Ascending aorta (tissue), 2 donors: ENCODE measurements around the gene PSMD4. TPM values are rescaled to one million over a fixed set of nuclear protein-coding genes. Genes with fewer than 3 reads are reported as not detected.

Source experiments
- DNase-seq, 2 donors: peaks; one replicate each; pipeline ENCODE4 v3.0.0-alpha.2; 2019; ENCODE audit warnings: low spot score in 2 of 2
- H3K27ac ChIP-seq, 2 donors: fragments of 200-600 bp; sonication (generic); one replicate each; pipeline ENCODE4 v1.5.1; 2016 to 2017; ENCODE audit warnings: mild to moderate bottlenecking in 1 of 2
- H3K27me3 ChIP-seq: fragments of 200-600 bp; sonication (generic); one replicate; pipeline ENCODE4 v1.5.1; 2017
- H3K36me3 ChIP-seq, 2 donors: fragments of 200-600 bp; sonication (generic); one replicate each; pipeline ENCODE4 v1.5.1; 2016
- H3K4me1 ChIP-seq, 2 donors: fragments of 200-600 bp; sonication (generic); one replicate each; pipeline ENCODE4 v1.5.1; 2016 to 2017; ENCODE audit warnings: mild to moderate bottlenecking in 1 of 2
- H3K4me3 ChIP-seq, 2 donors: fragments of 200-600 bp; sonication (generic); one replicate each; pipeline ENCODE4 v1.5.1; 2016 to 2017; ENCODE audit warnings: mild to moderate bottlenecking in 1 of 2
- H3K9me3 ChIP-seq, 2 donors: fragments of 200-600 bp; sonication (generic); one replicate each; pipeline ENCODE4 v1.5.1; 2016
- intact Hi-C: fragments of 100-400 bp; cut with DNase I; formaldehyde crosslinking; loops from one replicate; pipeline ENCODE4 v1.15.1; 2023
- total RNA-seq: library from RNA; depleted of rRNA; stranded (reverse); fragments of >200 nt; gene quantifications from one replicate; pipeline ENCODE4 v1.1.0, GENCODE V29; 2016
- TF ChIP-seq, protein P1 (sequence below), 3 experiments: fragments of 200-600 bp in 2 of 3; fragments of 450-650 bp in 1 of 3; sonication (generic) in 2 of 3; IDR thresholded peaks; one replicate each; pipeline ENCODE4 v1.5.1; 2016 to 2019; ENCODE audit warnings: antibody characterized with exemption in 3 of 3, mild to moderate bottlenecking in 1 of 3, moderate library complexity in 1 of 3

PSMD4 gene
- total RNA-seq, 1 donor from 2014 or later: 83.5 TPM

DNA sequence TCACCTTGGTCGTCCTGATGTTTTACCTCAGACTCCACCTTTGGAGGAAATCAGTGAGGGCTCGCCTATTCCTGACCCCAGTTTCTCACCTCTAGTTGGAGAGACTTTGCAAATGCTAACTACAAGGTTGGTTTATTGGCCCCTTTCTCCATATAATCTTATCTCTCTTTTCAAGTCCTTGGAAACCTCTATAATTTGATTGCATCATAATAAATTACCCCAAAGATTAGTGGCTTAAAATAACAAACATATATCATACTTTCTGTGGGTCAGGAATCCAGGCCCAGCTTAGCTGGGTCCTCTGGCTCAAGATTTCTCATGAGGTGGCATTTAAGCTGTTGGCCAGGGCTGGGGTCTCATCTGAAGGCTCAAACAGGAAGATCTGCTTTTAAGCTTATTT, 12.1 kb upstream of the PSMD4 start:
- no peaks in the 10 kb centered on the region for H3K9me3 ChIP-seq
- H3K36me3 ChIP-seq: peaks cover 89 to 92% of the 10 kb centered on the region in 2 donors
- no peak overlapping the region for H3K4me3 ChIP-seq
- intact Hi-C loops: no loop called here
- no peak for DNase-seq
- TF ChIP-seq, protein P1, sequence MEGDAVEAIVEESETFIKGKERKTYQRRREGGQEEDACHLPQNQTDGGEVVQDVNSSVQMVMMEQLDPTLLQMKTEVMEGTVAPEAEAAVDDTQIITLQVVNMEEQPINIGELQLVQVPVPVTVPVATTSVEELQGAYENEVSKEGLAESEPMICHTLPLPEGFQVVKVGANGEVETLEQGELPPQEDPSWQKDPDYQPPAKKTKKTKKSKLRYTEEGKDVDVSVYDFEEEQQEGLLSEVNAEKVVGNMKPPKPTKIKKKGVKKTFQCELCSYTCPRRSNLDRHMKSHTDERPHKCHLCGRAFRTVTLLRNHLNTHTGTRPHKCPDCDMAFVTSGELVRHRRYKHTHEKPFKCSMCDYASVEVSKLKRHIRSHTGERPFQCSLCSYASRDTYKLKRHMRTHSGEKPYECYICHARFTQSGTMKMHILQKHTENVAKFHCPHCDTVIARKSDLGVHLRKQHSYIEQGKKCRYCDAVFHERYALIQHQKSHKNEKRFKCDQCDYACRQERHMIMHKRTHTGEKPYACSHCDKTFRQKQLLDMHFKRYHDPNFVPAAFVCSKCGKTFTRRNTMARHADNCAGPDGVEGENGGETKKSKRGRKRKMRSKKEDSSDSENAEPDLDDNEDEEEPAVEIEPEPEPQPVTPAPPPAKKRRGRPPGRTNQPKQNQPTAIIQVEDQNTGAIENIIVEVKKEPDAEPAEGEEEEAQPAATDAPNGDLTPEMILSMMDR (IDR thresholded peaks at IDR 0.05): no peak
- no peaks in the 10 kb centered on the region for H3K27me3 ChIP-seq
- H3K4me1 ChIP-seq: no peaks in the 10 kb centered on the region
- no peak overlapping the region for H3K27ac ChIP-seq

DNA sequence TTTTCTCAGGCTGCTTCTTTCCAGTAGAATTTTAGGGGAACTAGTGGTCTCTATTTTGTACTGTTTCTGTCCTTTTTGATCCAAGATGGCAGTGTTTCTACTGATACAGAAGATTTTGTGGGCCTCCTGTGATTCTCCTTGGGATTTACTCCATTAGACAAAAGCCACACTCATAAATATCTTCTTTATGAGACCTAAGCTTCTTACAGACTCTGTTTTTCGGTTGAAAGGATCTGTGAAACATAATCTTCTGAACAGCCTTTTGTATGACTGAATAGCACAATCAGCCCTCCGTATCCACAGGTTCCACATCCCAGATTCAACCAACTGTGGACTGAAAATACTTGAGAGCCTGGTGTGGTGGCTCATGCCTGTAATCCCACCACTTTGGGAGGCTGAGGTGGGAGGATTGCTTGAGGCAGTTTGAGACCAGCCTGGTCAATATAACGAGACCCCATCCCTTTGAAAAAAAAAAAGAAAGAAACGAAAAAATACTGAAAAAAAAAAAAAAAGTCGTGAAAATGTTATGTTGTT, 10.8 kb upstream of the PSMD4 start:
- Histone ChIP-seq H3K4me1 (no peaks in the 10 kb centered on the region), H3K27me3 (no peaks in the 10 kb centered on the region), H3K27ac (no peak overlapping the region), H3K9me3 (no peaks in the 10 kb centered on the region), H3K4me3 (no peak overlapping the region), H3K36me3 (peaks cover 92 to 93% of the 10 kb centered on the region in 2 donors)
- TF ChIP-seq, protein P1 (IDR thresholded peaks at IDR 0.05): no peak
- no peak for DNase-seq
- intact Hi-C loops: no loop called here

DNA sequence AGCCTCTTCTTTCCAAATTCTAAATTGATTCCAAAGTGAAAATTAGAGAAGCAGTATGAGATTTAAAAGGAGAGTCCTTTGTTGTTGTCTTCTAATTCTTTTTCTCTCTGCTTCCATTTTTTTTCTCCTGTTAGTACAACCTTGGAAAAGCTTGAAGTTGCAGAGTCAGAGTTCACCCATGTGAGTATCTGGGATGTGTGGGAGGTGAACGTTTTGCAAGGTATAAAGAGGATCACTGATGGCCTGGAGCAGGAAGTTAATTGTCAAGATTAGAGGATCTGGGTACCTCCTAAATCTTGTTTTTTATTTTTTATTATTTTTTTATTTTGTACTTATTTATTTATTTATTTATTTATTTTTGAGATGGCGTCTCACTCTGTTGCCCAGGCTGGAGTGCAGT, 7.7 kb upstream of the PSMD4 start:
- no peak overlapping the region for H3K4me3 ChIP-seq
- no peaks in the 10 kb centered on the region for H3K4me1 ChIP-seq
- intact Hi-C loops: no loop called here
- H3K27ac ChIP-seq: no peak overlapping the region
- no peaks in the 10 kb centered on the region for H3K9me3 ChIP-seq
- no peak for DNase-seq
- H3K27me3 ChIP-seq: no peaks in the 10 kb centered on the region
- TF ChIP-seq, protein P1 (IDR thresholded peaks at IDR 0.05): no peak
- peaks cover 73 to 75% of the 10 kb centered on the region in 2 donors for H3K36me3 ChIP-seq

DNA sequence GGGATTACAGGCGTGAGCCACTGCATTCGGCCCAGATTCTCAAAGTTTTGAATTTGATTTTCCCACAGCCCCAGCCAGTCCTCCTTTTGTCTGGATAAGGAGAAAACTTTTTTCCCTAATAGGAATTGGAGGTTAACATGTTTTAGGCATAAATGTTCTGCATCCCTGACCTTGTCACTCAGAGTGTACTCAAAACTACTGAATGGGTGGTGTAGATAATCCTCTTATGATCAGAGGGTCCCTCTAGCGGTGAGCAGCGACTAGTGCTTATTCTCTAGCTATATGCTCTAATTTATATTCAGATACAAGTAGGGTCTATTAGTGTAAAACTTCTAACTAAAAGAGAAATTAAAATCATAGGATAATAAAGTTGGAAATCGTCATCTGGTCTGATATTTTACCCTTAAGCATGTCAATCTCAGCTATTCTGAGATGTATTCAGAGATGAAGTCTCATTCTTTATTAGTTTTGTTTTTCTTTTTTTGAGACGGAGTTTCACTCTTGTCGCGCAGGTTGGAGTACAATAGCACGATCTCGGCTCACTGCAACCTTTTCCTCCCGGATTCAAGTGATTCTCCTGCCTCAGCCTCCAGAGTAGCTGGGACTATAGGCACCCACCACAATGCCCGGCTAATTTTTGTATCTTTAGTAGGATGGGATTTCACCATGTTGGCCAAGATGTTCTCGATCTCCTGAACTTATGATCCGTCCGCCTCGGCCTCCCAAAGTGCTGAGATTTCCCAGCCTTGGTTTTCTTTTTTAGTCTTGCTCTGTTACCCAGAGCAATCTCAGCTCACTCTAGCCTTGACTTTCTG, 2.7 kb upstream of the PSMD4 start:
- Histone ChIP-seq H3K27ac (no peak overlapping the region), H3K4me1 (peaks cover 0 to 7% of the 10 kb centered on the region in 2 donors), H3K4me3 (no peak overlapping the region), H3K9me3 (no peaks in the 10 kb centered on the region), H3K27me3 (no peaks in the 10 kb centered on the region), H3K36me3 (peaks cover 28 to 30% of the 10 kb centered on the region in 2 donors)
- DNase-seq: peak in 1 of 2 donors; percentile 82
- intact Hi-C loops: no loop called here
- TF ChIP-seq, protein P1 (IDR thresholded peaks at IDR 0.05): peak; percentile 67 to 82 (median 82)

DNA sequence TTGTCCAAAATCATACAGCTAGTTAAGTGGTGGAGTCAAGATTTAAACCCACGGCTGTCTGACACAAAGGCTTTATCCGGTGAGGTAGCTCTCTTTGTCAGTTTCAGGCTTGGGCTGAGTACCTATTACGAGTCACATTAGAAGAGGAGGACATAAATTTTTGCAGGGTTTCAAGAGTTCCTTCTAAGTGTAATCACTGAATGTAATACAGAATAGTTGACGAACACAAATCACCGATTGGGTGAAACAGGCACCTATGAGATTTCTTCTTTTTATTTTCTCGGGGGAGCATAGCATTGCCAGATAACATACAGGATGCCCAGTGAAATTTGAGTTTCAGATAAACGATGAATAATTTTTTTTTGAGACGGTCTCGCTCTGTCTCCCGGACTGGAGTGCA, 847 bp downstream of the PSMD4 start:
- peak overlapping the region; percentile 81 to 82 for H3K4me3 ChIP-seq
- H3K27ac ChIP-seq: peak overlapping the region; percentile 88 to 89
- no peak for DNase-seq
- intact Hi-C loops: no loop called here
- H3K4me1 ChIP-seq: peaks cover 0 to 7% of the 10 kb centered on the region in 2 donors
- no peaks in the 10 kb centered on the region for H3K36me3 ChIP-seq
- no peaks in the 10 kb centered on the region for H3K9me3 ChIP-seq
- H3K27me3 ChIP-seq: no peaks in the 10 kb centered on the region
- TF ChIP-seq, protein P1 (IDR thresholded peaks at IDR 0.05): no peak
